Transverse colon (tissue), 4 donors: Measurements from ENCODE around the gene DDX51.

ENCODE experiments used
- EP300 ChIP-seq: sonication (generic); formaldehyde crosslinking; IDR thresholded peaks from one replicate; pipeline ENCODE4 v1.6.1; 2017; ENCODE audit warnings: antibody characterized with exemption, low read depth
- POLR2A ChIP-seq: fragments of 450-650 bp; IDR thresholded peaks from one replicate; pipeline ENCODE4 v1.6.1; 2016; ENCODE audit warnings: antibody characterized with exemption, mild to moderate bottlenecking, moderate library complexity
- POLR2AphosphoS5 ChIP-seq, 3 donors: sonication (generic); formaldehyde crosslinking; IDR thresholded peaks; one replicate each; pipeline ENCODE4 v1.6.1; 2016; ENCODE audit warnings: antibody characterized with exemption in 3 of 3
- TF ChIP-seq, protein P1 (sequence below), 5 experiments: fragments of 200-600 bp in 3 of 5; fragments of 450-650 bp in 2 of 5; sonication (generic) in 3 of 5; IDR thresholded peaks; 1 replicate in 2 of 5; 2 replicates in 3 of 5; pipeline ENCODE4 v1.5.1; 2016 to 2017; ENCODE audit warnings: antibody characterized with exemption in 5 of 5, inconsistent platforms in 3 of 5, mild to moderate bottlenecking in 2 of 5, moderate library complexity in 1 of 5

- TF ChIP-seq, protein P1, sequence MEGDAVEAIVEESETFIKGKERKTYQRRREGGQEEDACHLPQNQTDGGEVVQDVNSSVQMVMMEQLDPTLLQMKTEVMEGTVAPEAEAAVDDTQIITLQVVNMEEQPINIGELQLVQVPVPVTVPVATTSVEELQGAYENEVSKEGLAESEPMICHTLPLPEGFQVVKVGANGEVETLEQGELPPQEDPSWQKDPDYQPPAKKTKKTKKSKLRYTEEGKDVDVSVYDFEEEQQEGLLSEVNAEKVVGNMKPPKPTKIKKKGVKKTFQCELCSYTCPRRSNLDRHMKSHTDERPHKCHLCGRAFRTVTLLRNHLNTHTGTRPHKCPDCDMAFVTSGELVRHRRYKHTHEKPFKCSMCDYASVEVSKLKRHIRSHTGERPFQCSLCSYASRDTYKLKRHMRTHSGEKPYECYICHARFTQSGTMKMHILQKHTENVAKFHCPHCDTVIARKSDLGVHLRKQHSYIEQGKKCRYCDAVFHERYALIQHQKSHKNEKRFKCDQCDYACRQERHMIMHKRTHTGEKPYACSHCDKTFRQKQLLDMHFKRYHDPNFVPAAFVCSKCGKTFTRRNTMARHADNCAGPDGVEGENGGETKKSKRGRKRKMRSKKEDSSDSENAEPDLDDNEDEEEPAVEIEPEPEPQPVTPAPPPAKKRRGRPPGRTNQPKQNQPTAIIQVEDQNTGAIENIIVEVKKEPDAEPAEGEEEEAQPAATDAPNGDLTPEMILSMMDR (IDR thresholded peaks at IDR 0.05), result no peak
- TF ChIP-seq EP300, result no peak
- TF ChIP-seq POLR2A, result no peak
- no peak for TF ChIP-seq POLR2AphosphoS5 (IDR thresholded peaks at IDR 0.05)
Measured at GRCh38 chr12:132156573-132157325, 12.6 kb upstream of the DDX51 start.
